Measurements from ENCODE around the gene NCS1.

- no peak for TF ChIP-seq POLR2A (IDR thresholded peaks at IDR 0.05; ENCODE audit: low read depth)
- TF ChIP-seq CTCF (IDR thresholded peaks at IDR 0.05) = no peak
- TF ChIP-seq POLR2AphosphoS5 (IDR thresholded peaks at IDR 0.05) = peak in 1 of 2 donors; percentile 56
- no peak for TF ChIP-seq EP300 (IDR thresholded peaks at IDR 0.05)
Measured at GRCh38 chr9:130129432-130130061, 42.7 kb upstream of the NCS1 start.

Data from esophagus muscularis mucosa (tissue), 4 donors.